Stimulated activated CD8-positive, alpha-beta memory T cell treated with anti-CD3 and anti-CD28 coated beads, Interleukin-12 subunit alpha, Interleukin-12 subunit beta, amount 100 ng/mL, for 1 hour (primary cell): ENCODE data around the gene TNC.
"Not testable (repeated sequence)": the region's sequence is repeated elsewhere in the genome, so short reads cannot be mapped to it uniquely, and the experiment has no call there.

Experiments
- DNase-seq: peaks from one replicate; pipeline ENCODE4 v3.0.0-alpha.2; 2020; ENCODE audit warnings: low read depth

TNC gene

GRCh38 chr9:115134941-115135340 lies 17.0 kb upstream of the TNC start:
- DNase-seq: no peak

DNA sequence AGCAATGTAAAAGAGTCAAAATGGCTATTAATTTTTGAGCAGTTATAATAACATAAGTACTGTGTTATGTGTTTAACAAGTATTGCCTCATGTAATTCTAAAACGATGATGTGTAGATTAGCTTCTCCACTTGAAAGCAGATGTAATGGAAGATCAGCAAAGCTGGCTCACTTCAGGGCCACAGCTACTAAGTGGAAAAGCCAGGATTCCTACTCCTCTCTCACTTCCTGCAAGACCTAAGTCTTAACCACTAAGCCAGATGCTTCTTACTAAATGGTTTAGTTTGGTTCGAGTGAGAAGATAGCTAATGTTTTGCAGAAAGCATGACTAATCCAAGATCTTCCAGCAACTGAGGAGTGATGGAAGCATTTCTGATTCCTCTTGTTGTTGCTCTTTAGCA lies 15.7 kb upstream of the TNC start:
- no peak for DNase-seq

DNA sequence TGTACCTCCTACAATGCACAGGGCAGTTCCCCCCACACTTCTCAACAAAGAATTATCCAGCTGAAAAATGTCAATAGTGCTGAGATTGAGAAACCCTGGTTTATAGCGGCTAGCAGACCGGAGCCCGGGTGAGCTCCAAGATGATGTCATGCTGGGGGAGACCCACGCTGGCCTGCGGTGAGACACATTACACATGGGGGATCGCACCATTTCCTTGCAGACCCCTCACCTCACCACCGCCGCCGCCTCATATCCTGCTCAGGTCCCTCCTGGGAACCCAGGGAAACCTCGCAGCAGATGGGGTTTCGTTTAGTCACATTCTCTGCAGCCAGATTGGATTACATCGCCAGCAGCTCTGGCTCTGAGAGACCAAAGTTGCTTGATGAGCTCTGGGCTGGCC lies 14.7 kb upstream of the TNC start:
- DNase-seq: no peak

- no peak for DNase-seq
Observed at GRCh38 chr9:115130176-115130575, 12.2 kb upstream of the TNC start.

GRCh38 chr9:115128726-115129125 lies 10.8 kb upstream of the TNC start:
- DNase-seq: not testable (repeated sequence)

DNA sequence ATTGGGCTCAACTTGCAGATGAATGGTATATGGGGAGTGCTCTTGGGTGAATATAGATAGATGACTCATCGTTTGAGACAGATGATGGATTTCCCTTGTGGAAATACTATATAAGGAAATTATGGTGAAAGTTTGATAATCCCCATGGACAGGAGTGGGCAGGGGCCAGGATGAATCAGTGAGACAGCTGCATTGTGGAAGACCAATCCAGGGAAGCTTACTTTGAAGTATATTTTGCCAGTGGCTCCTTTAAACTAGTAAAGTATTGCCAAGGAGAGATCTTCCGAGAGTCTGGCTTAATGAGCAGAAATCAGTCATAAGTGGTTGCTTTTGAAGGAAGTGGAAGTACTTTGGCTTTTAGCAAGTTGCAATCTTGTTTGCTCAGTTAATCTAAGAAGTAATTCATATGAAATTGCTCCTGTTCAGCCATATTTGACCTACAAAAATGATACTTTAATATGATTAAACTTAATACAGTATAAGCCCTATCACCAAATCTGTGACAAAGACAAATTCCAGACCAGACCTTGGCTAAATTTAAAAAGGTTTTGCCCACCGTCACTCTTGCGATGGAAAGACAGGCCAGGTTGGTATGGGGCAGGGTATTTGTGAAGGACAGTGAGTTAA lies 9.3 kb upstream of the TNC start:
- DNase-seq: no peak

DNA sequence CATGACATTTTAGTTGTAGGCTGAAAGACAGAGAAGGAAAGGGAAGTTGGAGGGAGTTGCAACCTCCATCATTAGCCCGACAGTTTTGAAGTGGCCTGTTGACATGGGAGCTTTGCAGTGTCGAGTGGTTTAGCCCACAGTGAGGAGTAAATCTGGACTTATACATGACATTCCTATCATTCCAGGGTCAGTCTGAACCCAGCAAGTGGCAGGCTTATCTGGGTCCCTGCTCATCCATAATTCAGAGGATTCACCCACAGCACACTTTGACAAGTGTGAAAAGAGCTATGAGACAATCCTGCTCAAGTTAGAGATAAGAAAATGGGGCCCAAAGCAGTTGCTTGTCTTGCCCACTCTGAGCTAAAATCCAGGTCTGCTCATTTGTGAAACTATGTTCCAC lies 8.4 kb upstream of the TNC start:
- DNase-seq: no peak

- no peak for DNase-seq
Observed at GRCh38 chr9:115122937-115123336, 5.0 kb upstream of the TNC start.

- no peak for DNase-seq
Observed at GRCh38 chr9:115121181-115121580, 3.2 kb upstream of the TNC start.

DNA sequence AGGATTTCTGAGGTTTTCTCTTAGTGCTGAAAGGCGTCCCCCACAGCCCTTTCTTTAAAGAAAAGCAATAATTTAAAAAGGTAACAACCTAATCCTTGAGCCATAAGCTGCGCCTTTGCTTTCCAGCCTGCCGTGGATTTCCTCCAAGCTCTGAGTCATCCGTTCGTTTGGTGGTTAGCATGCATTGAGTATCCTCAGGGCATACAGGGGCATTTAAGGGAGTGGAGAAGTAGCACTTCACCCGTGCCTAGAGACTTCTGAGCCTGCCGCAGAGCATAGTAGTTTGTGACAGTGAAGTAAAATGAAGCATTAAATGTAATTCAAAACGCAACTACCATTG lies 892 bp upstream of the TNC start:
- no peak for DNase-seq

- no peak for DNase-seq
Observed at GRCh38 chr9:115116421-115117284, 1.3 kb downstream of the TNC start.

DNA sequence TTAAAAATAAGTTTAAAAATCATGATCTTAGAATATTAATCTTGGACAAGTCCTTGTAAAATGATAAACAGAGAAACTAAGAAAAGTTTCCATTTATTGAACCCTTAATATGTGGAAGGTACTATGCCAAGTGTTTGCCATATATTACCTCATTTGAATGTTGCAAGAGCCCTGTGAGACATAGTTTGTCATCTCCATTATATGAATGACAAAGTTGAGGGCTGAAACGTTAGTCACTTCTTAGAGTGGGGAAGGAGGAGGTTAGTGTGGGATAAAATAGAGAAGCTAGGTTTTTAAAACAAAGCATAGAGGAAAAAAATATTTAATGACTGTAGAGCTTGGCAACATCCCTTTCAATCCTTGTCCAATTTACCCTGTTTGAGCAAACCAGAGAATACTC lies 2.0 kb downstream of the TNC start:
- DNase-seq: no peak

DNA sequence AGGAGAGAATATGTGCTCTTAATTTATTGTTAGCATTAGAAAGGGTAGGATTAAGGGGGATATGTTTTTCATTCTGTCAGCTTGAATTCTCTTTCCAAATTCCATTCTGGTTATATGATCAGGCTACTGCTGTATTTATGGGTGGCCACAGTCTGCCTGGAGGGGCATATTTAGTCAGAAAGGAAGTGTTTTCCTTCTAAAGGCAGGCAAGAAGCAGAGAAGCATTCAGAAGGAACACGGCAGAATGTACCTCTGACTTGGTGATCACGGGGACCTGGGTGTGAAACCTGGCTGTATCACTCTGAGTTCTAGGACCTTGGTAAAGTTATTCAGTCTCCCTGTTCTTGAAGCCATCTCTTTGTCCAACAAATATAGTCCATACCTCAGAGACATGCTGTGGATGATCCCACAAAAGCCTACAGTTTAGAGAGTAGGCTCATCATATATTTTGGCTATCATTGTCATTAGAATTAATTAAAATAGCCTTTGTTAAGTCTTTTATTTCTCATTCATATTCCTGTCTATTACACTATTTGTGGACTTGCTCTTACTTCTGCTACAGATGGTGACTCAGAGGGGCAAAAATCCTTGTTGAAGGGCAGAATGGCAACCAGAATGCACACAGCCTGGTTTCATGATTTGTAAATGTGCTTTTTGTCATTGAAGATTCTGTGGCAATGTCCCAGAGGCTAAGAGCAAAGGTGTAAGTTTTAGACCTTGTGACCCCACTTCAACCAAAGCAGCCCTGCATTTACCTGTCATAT lies 2.7 kb downstream of the TNC start:
- DNase-seq: no peak

DNA sequence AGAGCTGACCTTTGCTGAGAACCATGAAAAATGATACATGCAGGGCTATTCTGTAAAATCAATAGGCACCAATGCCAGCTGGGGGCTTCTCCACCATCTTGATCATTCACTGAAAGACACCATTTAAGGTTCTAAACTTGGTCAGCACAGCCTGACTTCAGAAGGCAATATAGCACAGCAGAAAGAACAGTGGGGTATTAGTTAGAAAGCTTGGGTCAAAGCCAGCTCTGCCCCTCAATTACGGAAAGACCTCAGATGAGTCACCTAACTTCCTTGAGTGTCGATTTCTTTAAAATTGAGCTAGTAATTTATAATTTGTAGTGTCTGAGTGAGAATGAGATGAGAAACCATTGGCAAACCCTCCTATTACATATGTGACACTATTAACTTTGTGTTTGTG lies 3.4 kb downstream of the TNC start:
- DNase-seq: no peak

GRCh38 chr9:115114084-115114483 lies 3.9 kb downstream of the TNC start:
- DNase-seq: no peak

DNA sequence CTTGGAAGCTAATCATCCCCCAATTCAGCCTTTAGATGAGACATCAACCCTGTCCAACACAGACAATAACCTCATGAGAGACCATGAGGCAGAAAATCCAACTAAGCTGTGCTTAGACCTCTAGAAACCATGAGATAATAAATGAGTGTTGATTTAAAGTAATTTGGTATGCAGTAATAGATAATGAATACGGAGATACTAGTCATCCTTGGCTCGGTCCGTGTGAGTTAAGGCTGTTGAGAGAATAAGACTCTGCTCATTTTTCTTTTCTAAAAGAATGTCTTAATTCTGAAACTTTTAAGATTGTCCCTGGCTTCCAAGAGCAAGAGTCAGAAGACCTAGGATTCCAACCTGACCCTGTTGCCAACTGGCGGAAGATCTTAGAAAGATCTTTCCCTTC lies 6.1 kb downstream of the TNC start:
- no peak for DNase-seq

DNA sequence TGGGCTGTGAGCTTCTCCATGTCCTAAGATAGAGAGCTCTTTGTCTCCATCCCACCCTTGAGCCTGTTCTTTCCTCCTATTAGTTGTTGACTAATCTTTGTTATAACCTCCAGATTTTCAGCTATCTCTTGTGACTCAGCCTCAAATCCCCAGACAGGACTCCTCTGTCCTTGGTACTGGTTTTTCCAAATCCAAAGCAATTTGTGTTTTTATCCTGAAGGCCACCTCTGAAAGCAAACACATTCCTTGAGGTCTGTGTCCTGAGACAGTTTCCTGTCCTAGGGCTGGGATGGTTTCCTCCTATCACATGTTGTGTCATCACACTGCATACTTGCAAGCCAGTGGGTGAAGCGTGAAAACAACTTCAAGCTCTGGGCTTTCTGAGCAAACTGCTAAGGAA lies 8.5 kb downstream of the TNC start:
- DNase-seq: no peak

GRCh38 chr9:115107701-115108100 lies 10.3 kb downstream of the TNC start:
- no peak for DNase-seq

GRCh38 chr9:115106642-115107041 lies 11.3 kb downstream of the TNC start:
- no peak for DNase-seq

DNA sequence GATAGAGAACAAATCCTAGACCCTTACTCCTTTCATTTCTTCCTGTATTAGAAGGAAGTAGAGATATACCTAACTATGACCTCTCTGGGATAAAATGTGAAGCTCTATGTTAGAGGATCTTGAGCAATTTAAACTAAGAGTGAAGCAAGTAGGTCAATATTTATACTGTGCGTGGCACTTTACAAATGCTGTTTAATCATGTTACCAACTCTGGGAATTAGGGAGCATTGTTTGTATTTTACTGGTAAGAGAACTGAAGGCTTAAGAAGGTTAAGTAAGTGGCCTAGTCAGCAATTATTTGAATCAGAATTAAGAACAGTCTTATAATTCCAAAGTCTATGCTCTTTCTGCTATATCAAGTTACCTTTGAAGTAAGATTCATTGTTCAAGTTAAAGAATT lies 12.0 kb downstream of the TNC start:
- DNase-seq: no peak

GRCh38 chr9:115104908-115105307 lies 13.0 kb downstream of the TNC start:
- DNase-seq: no peak

DNA sequence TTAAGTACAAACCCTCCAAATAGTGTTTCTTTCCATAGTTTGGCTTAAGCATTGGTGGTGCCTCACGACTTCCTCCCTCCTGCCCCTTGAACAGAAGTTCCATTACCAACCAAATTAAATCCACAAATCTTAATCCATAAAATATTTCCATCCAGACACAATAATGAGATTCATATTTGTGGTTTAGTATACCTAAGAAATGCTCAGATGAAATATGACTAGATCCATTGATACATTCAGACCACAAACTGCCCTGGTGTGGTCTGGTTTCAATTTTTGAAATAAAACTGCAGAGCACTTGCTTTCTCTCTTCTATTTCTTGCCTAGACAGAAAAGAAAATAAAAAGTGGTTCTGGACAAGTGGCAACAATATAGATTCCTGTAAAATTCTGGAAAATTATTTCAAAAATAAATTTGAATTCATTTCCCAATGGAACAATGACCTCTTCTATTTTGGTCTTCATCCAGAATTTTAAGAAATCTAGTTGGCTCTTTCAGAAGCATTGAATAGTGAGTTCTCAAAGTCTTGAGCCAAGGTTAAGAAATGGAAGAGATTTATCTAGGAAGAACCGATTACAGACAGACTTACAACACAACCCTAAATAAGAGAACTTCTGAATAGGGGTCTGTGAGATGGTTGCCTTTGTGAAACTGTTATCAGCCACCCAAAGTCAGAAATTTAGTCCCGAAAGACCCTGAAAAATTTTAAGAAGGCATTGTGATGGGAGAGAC lies 14.0 kb downstream of the TNC start:
- DNase-seq: no peak

DNA sequence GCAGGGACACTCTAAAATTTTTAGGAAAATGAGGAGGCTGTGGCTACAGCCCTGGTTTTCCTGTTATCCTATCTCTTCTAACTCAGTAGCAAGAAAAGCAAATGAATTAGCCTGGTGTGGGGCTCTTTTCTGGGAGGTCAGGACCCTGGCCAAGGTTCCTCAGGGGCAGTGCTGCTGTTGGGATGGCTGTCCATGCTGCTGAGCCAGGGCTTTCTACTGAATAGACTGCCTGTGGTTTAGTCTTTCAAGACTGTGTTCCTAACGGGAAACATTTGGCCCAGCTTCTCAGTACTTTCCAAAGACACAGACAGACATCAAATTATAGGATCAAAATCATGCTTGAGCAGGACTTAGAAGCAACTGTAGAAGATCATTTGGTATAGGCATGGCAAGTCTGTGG lies 18.1 kb downstream of the TNC start:
- DNase-seq: no peak
